Measurements from ENCODE around the gene DIS3L2. TPM values are rescaled to one million over a fixed set of nuclear protein-coding genes. Genes with fewer than 3 reads are reported as not detected.
"Not testable (repeated sequence)": the region's sequence is repeated elsewhere in the genome, so short reads cannot be mapped to it uniquely, and the experiment has no call there.

The DIS3L2 gene
- polyA plus RNA-seq, 5 donors, result 32.6 to 40.9 (median 33.1) TPM

GRCh38 chr2:232115728-232116361 lies 154.3 kb downstream of the DIS3L2 start:
- not testable (repeated sequence) for DNase-seq

GRCh38 chr2:232116852-232117251 lies 155.3 kb downstream of the DIS3L2 start:
- no peak for DNase-seq

GRCh38 chr2:232117413-232117812 lies 155.9 kb downstream of the DIS3L2 start:
- no peak for DNase-seq

GRCh38 chr2:232120911-232121310 lies 159.4 kb downstream of the DIS3L2 start:
- no peak for DNase-seq

GRCh38 chr2:232124309-232124708 lies 162.8 kb downstream of the DIS3L2 start:
- DNase-seq, result no peak

- no peak for DNase-seq
Observed at GRCh38 chr2:232126301-232127099, 165.0 kb downstream of the DIS3L2 start.

- peak; percentile 9 to 11 for DNase-seq
Observed at GRCh38 chr2:232129483-232129882, 168.0 kb downstream of the DIS3L2 start.

- DNase-seq, result no peak
Observed at GRCh38 chr2:232132181-232132580, 170.7 kb downstream of the DIS3L2 start.

- DNase-seq, result no peak
Observed at GRCh38 chr2:232133078-232133477, 171.6 kb downstream of the DIS3L2 start.

- no peak for DNase-seq
Observed at GRCh38 chr2:232134939-232135338, 173.4 kb downstream of the DIS3L2 start.

- DNase-seq, result no peak
Observed at GRCh38 chr2:232137356-232138147, 176.0 kb downstream of the DIS3L2 start.

GRCh38 chr2:232138441-232138840 lies 176.9 kb downstream of the DIS3L2 start:
- no peak for DNase-seq

GRCh38 chr2:232139171-232139594 lies 177.7 kb downstream of the DIS3L2 start:
- no peak for DNase-seq

GRCh38 chr2:232139786-232140562 lies 178.5 kb downstream of the DIS3L2 start:
- DNase-seq, result no peak

- no peak for DNase-seq
Observed at GRCh38 chr2:232141591-232141990, 180.1 kb downstream of the DIS3L2 start.

- peak; percentile 5 to 23 for DNase-seq
Observed at GRCh38 chr2:232142049-232142448, 180.5 kb downstream of the DIS3L2 start.

- no peak for DNase-seq
Observed at GRCh38 chr2:232142502-232142901, 181.0 kb downstream of the DIS3L2 start.

- no peak for DNase-seq
Observed at GRCh38 chr2:232146294-232146693, 184.8 kb downstream of the DIS3L2 start.

GRCh38 chr2:232147440-232148077 lies 186.0 kb downstream of the DIS3L2 start:
- no peak for DNase-seq

GRCh38 chr2:232162187-232162586 lies 200.7 kb downstream of the DIS3L2 start:
- no peak for DNase-seq

GRCh38 chr2:232170396-232170795 lies 208.9 kb downstream of the DIS3L2 start:
- DNase-seq, result peak in 1 of 2 donors; percentile 24

Measured in right lung (tissue), 5 donors.